WTC11 (cell line): ENCODE results near the gene SLAMF7. TPM values are rescaled to one million over a fixed set of nuclear protein-coding genes. Genes with fewer than 3 reads are reported as not detected.

Experiments
- ATAC-seq: fragments of 200-7000 bp; cut with Tn5 transposase; 2 replicates; pipeline ENCODE4 v1.10.0; 2021; ENCODE audit warnings: mild to moderate bottlenecking, moderate library complexity
- CTCF ChIA-PET: fragments of 300-600 bp; sonication (Branson Sonifier 250); formaldehyde crosslinking; loops from one replicate; lab custom pipeline; 2021; ENCODE audit warnings: antibody characterized with exemption; lab: Charles Lee
- POLR2A ChIA-PET: fragments of 350-600 bp; sonication (Branson Sonifier 250); formaldehyde crosslinking; loops from one replicate; lab custom pipeline; 2021; ENCODE audit warnings: antibody characterized with exemption; lab: Charles Lee
- DNase-seq: peaks from one replicate; pipeline ENCODE4 v3.0.0; 2021; ENCODE audit warnings: low spot score
- H3K27ac Mint-ChIP-seq: 2 replicates; pipeline ENCODE4 v1.8.0; 2021; ENCODE audit warnings: mixed read lengths
- H3K27me3 Mint-ChIP-seq: 2 replicates; pipeline ENCODE4 v1.8.0; 2021; ENCODE audit warnings: low read depth, mild to moderate bottlenecking, moderate library complexity, mixed read lengths
- H3K36me3 Mint-ChIP-seq: 2 replicates; pipeline ENCODE4 v1.8.0; 2021; ENCODE audit warnings: mixed read lengths
- H3K4me1 Mint-ChIP-seq: 2 replicates; pipeline ENCODE4 v1.8.0; 2022; ENCODE audit warnings: mixed read lengths
- H3K4me3 Mint-ChIP-seq: 2 replicates; pipeline ENCODE4 v1.8.0; 2021; ENCODE audit warnings: mild to moderate bottlenecking, moderate library complexity, mixed read lengths
- H3K9me3 Mint-ChIP-seq: 2 replicates; pipeline ENCODE4 v1.8.0; 2021; ENCODE audit warnings: mixed read lengths
- ELF4 ChIP-seq: sonication (generic); formaldehyde crosslinking; IDR thresholded peaks from 2 replicates; pipeline ENCODE4 v1.8.1; 2022; ENCODE audit warnings: low read depth, mild to moderate bottlenecking, moderate library complexity, missing genetic modification reagents
- FOXP1 ChIP-seq: sonication (generic); formaldehyde crosslinking; IDR thresholded peaks from 2 replicates; pipeline ENCODE4 v1.8.0; 2022; ENCODE audit warnings: missing genetic modification reagents, mild to moderate bottlenecking, moderate library complexity, borderline replicate concordance
- GABPB1 ChIP-seq: sonication (generic); formaldehyde crosslinking; IDR thresholded peaks from 2 replicates; pipeline ENCODE4 v1.8.1; 2023; ENCODE audit warnings: mild to moderate bottlenecking, missing genetic modification reagents
- HMGA2 ChIP-seq: fragments of 250-450 bp; sonication (Bioruptor Pico); IDR thresholded peaks from 2 replicates; pipeline ENCODE4 v1.4.0; 2021; ENCODE audit warnings: mild to moderate bottlenecking, moderate library complexity
- MLX ChIP-seq: sonication (generic); formaldehyde crosslinking; IDR thresholded peaks from 2 replicates; pipeline ENCODE4 v1.8.1; 2023; ENCODE audit warnings: mild to moderate bottlenecking, missing genetic modification reagents, moderate library complexity
- MXD4 ChIP-seq: fragments of 250-450 bp; sonication (Bioruptor Pico); IDR thresholded peaks from 2 replicates; pipeline ENCODE4 v1.8.0; 2021; ENCODE audit warnings: mild to moderate bottlenecking, moderate library complexity, borderline replicate concordance
- NR1H2 ChIP-seq: sonication (generic); formaldehyde crosslinking; IDR thresholded peaks from 2 replicates; pipeline ENCODE4 v1.9.0; 2021; ENCODE audit warnings: mild to moderate bottlenecking, moderate library complexity, missing genetic modification reagents
- SOX15 ChIP-seq: fragments of 250-450 bp; sonication (Bioruptor Pico); IDR thresholded peaks from 2 replicates; pipeline ENCODE4 v1.9.0; 2021; ENCODE audit warnings: mild to moderate bottlenecking
- SP1 ChIP-seq: sonication (generic); formaldehyde crosslinking; conservative IDR thresholded peaks from 2 replicates; pipeline ENCODE4 v1.8.1; 2022; ENCODE audit warnings: missing genetic modification reagents
- ZBTB21 ChIP-seq: sonication (generic); formaldehyde crosslinking; IDR thresholded peaks from 2 replicates; pipeline ENCODE4 v1.8.1; 2023; ENCODE audit warnings: mild to moderate bottlenecking, missing genetic modification reagents, borderline replicate concordance
- ZNF219 ChIP-seq: sonication (generic); formaldehyde crosslinking; IDR thresholded peaks from 2 replicates; pipeline ENCODE4 v1.8.0; 2023; ENCODE audit warnings: missing genetic modification reagents, mild to moderate bottlenecking, borderline replicate concordance
- ZNF232 ChIP-seq: sonication (generic); formaldehyde crosslinking; IDR thresholded peaks from 2 replicates; pipeline ENCODE4 v1.8.0; 2022; ENCODE audit warnings: mild to moderate bottlenecking, missing genetic modification reagents
- ZNF263 ChIP-seq: sonication (generic); formaldehyde crosslinking; IDR thresholded peaks from 2 replicates; pipeline ENCODE4 v1.8.1; 2022; ENCODE audit warnings: low read depth, mild to moderate bottlenecking, moderate library complexity, missing genetic modification reagents
- ZNF317 ChIP-seq: sonication (generic); formaldehyde crosslinking; IDR thresholded peaks from 2 replicates; pipeline ENCODE4 v1.8.1; 2023; ENCODE audit warnings: low read depth, mild to moderate bottlenecking, moderate library complexity, missing genetic modification reagents, borderline replicate concordance
- ZNF423 ChIP-seq: fragments of 250-450 bp; sonication (Bioruptor Pico); IDR thresholded peaks from 2 replicates; pipeline ENCODE4 v2.1.2; 2022; ENCODE audit warnings: mild to moderate bottlenecking, moderate library complexity
- ZNF671 ChIP-seq: fragments of 250-450 bp; sonication (Bioruptor Pico); IDR thresholded peaks from 2 replicates; pipeline ENCODE4 v1.8.0; 2021; ENCODE audit warnings: mild to moderate bottlenecking
- total RNA-seq: library from RNA; stranded (reverse); gene quantifications from 3 replicates; pipeline ENCODE4 v1.2.3, GENCODE V29; 2021
- TF ChIP-seq, protein P1 (sequence below): sonication (generic); formaldehyde crosslinking; IDR thresholded peaks from 2 replicates; pipeline ENCODE4 v1.8.0; 2023; ENCODE audit warnings: mild to moderate bottlenecking, missing genetic modification reagents
- TF ChIP-seq, protein P2 (sequence below): fragments of 250-450 bp; sonication (Bioruptor Pico); IDR thresholded peaks from 2 replicates; pipeline ENCODE4 v2.1.2; 2022; ENCODE audit warnings: mild to moderate bottlenecking, moderate library complexity
- TF ChIP-seq, protein P3 (sequence below): fragments of 250-450 bp; sonication (Bioruptor Pico); IDR thresholded peaks from 2 replicates; pipeline ENCODE4 v1.9.0; 2021; ENCODE audit warnings: mild to moderate bottlenecking
- TF ChIP-seq, protein P4 (sequence below): sonication (generic); formaldehyde crosslinking; IDR thresholded peaks from 2 replicates; pipeline ENCODE4 v1.8.0; 2022; ENCODE audit warnings: mild to moderate bottlenecking, missing genetic modification reagents
- TF ChIP-seq, protein P5 (sequence below): fragments of 200-600 bp; IDR thresholded peaks from 2 replicates; pipeline ENCODE4 v1.8.0; 2022; ENCODE audit warnings: antibody characterized with exemption
- TF ChIP-seq, protein P6 (sequence below): sonication (generic); formaldehyde crosslinking; IDR thresholded peaks from 2 replicates; pipeline ENCODE4 v1.8.1; 2022; ENCODE audit warnings: mild to moderate bottlenecking, moderate library complexity, missing genetic modification reagents

SLAMF7 gene
- total RNA-seq, 1 experiment from 2014 or later, result 0.15 TPM

DNA sequence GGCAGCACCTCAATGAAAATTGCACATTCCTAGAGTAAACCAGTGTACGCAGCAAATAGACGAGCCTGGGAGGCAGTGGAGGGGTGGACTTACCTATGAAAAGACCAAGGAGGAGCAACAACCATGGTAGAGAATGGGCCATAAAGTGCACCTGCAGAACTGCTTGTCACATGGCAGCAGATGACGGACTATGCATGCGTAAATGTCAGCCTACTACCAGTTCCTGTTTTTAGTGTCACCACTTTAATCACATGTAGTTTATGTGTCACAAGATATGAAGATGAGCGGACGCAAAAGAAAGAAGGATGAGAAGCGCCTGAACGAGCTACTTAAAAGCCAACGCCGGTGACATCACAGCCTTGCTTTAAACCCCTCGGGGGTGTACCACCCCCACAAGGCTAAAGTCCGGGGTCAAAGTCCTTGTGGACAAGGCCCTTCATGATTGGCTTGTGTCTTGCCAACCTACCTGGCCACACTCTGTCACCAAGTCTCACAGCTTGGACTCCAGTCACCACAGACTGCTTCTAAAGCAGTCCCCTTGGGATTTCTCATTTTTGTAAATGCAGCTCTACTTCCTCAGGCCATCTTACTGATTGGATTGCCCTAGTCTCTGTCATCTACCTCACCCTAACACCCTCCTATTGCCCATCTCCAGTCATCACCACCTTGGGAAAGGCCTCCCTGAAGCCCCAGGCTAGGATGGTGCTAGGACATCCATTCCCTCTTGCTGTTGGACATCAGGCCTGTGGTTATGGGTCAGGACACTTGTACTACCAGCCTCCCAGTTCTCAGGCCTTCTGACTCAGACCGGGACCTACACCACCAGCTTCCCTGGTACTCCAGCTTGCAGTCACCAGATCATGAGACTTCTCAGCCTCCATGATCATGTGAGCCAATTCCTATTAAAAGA, 50.9 kb downstream of the SLAMF7 start (continued):
- TF ChIP-seq FOXP1 (CRISPR knock-in tag), result no peak
- TF ChIP-seq ZBTB21 (CRISPR knock-in tag), result no peak
- no peak for TF ChIP-seq GABPB1 (CRISPR knock-in tag)

- POLR2A ChIA-PET, result no interaction called here
- Mint-ChIP-seq H3K27me3 (no peaks in the 10 kb centered on the region), H3K36me3 (no peaks in the 10 kb centered on the region), H3K4me1 (no peaks in the 10 kb centered on the region), H3K4me3 (no peak overlapping the region), H3K9me3 (peaks cover 9% of the 10 kb centered on the region), H3K27ac (no peak overlapping the region)
- CTCF ChIA-PET, result interaction anchor here (0.6 to 1.3 kb wide), 2 partner anchors 15 to 246 kb away, joined by 5 to 7 read pairs; no protein-coding TSS in a partner anchor
- TF ChIP-seq SOX15 (CRISPR knock-in tag) (no peak), ZNF263 (CRISPR knock-in tag) (no peak), MXD4 (CRISPR knock-in tag) (no peak), ZBTB21 (CRISPR knock-in tag) (no peak)
- DNase-seq (no peak), ATAC-seq (no peak)
Measured at GRCh38 chr1:160794376-160794775, 55.3 kb downstream of the SLAMF7 start.

DNA sequence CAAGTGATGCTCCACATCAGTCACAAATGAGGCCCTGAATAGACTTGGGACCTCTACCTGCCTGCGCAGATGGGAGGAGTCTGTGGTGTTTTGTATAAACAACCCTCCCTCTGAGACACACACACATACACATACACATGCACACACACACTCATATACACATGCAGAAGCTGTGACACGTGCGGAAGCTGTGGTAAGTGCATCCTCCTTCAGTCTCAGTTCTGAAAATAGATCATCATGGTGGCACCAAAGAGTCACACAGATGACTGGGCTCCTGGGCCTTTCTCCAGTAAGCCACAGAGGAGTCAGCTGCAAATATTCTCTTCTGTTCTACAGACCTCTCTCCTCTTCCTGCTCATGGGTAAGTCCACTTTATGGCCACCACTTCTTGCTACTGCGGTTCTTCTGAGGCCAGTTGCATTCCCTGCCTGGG, 56.9 kb downstream of the SLAMF7 start, which contains the start of gene LY9:
TSS of gene LY9 (plus strand) at position 224 of the 433 bp plus-strand sequence. CDS start at position 238, 14 bp downstream.
- POLR2A ChIA-PET, result no interaction called here
- H3K27ac Mint-ChIP-seq, result no peak within 1 kb of the TSS
- DNase-seq, result no peak
- CTCF ChIA-PET, result interaction anchor here (0.8 to 2.2 kb wide), 4 partner anchors 15 to 158 kb away, joined by 3 to 8 read pairs (median 4); partner anchors contain the start of gene ITLN2
- H3K9me3 Mint-ChIP-seq, result peaks cover 9% of the 10 kb centered on the region
- H3K4me3 Mint-ChIP-seq, result no peak within 1 kb of the TSS
- no peaks in the 10 kb centered on the region for H3K4me1 Mint-ChIP-seq
- no peaks in the 10 kb centered on the region for H3K36me3 Mint-ChIP-seq
- ATAC-seq, result no peak
- H3K27me3 Mint-ChIP-seq, result no peaks in the 10 kb centered on the region
- TF ChIP-seq, protein P1, sequence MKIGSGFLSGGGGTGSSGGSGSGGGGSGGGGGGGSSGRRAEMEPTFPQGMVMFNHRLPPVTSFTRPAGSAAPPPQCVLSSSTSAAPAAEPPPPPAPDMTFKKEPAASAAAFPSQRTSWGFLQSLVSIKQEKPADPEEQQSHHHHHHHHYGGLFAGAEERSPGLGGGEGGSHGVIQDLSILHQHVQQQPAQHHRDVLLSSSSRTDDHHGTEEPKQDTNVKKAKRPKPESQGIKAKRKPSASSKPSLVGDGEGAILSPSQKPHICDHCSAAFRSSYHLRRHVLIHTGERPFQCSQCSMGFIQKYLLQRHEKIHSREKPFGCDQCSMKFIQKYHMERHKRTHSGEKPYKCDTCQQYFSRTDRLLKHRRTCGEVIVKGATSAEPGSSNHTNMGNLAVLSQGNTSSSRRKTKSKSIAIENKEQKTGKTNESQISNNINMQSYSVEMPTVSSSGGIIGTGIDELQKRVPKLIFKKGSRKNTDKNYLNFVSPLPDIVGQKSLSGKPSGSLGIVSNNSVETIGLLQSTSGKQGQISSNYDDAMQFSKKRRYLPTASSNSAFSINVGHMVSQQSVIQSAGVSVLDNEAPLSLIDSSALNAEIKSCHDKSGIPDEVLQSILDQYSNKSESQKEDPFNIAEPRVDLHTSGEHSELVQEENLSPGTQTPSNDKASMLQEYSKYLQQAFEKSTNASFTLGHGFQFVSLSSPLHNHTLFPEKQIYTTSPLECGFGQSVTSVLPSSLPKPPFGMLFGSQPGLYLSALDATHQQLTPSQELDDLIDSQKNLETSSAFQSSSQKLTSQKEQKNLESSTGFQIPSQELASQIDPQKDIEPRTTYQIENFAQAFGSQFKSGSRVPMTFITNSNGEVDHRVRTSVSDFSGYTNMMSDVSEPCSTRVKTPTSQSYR (CRISPR knock-in tag), result no peak
- TF ChIP-seq, protein P2, sequence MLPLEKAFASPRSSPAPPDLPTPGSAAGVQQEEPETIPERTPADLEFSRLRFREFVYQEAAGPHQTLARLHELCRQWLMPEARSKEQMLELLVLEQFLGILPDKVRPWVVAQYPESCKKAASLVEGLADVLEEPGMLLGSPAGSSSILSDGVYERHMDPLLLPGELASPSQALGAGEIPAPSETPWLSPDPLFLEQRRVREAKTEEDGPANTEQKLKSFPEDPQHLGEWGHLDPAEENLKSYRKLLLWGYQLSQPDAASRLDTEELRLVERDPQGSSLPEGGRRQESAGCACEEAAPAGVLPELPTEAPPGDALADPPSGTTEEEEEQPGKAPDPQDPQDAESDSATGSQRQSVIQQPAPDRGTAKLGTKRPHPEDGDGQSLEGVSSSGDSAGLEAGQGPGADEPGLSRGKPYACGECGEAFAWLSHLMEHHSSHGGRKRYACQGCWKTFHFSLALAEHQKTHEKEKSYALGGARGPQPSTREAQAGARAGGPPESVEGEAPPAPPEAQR (CRISPR knock-in tag), result no peak
- TF ChIP-seq, protein P3, sequence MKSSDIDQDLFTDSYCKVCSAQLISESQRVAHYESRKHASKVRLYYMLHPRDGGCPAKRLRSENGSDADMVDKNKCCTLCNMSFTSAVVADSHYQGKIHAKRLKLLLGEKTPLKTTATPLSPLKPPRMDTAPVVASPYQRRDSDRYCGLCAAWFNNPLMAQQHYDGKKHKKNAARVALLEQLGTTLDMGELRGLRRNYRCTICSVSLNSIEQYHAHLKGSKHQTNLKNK (CRISPR knock-in tag), result no peak
- no peak for TF ChIP-seq ZNF423 (CRISPR knock-in tag)
- no peak for TF ChIP-seq ZNF232 (CRISPR knock-in tag)
- no peak for TF ChIP-seq SOX15 (CRISPR knock-in tag)
- TF ChIP-seq NR1H2 (CRISPR knock-in tag), result no peak
- no peak for TF ChIP-seq MLX (CRISPR knock-in tag)
- no peak for TF ChIP-seq ELF4 (CRISPR knock-in tag)
- TF ChIP-seq, protein P4, sequence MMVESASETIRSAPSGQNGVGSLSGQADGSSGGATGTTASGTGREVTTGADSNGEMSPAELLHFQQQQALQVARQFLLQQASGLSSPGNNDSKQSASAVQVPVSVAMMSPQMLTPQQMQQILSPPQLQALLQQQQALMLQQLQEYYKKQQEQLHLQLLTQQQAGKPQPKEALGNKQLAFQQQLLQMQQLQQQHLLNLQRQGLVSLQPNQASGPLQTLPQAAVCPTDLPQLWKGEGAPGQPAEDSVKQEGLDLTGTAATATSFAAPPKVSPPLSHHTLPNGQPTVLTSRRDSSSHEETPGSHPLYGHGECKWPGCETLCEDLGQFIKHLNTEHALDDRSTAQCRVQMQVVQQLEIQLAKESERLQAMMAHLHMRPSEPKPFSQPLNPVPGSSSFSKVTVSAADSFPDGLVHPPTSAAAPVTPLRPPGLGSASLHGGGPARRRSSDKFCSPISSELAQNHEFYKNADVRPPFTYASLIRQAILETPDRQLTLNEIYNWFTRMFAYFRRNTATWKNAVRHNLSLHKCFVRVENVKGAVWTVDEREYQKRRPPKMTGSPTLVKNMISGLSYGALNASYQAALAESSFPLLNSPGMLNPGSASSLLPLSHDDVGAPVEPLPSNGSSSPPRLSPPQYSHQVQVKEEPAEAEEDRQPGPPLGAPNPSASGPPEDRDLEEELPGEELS (CRISPR knock-in tag), result no peak
- TF ChIP-seq ZNF317 (CRISPR knock-in tag), result no peak
- TF ChIP-seq ZNF219 (CRISPR knock-in tag), result no peak
- TF ChIP-seq, protein P5, sequence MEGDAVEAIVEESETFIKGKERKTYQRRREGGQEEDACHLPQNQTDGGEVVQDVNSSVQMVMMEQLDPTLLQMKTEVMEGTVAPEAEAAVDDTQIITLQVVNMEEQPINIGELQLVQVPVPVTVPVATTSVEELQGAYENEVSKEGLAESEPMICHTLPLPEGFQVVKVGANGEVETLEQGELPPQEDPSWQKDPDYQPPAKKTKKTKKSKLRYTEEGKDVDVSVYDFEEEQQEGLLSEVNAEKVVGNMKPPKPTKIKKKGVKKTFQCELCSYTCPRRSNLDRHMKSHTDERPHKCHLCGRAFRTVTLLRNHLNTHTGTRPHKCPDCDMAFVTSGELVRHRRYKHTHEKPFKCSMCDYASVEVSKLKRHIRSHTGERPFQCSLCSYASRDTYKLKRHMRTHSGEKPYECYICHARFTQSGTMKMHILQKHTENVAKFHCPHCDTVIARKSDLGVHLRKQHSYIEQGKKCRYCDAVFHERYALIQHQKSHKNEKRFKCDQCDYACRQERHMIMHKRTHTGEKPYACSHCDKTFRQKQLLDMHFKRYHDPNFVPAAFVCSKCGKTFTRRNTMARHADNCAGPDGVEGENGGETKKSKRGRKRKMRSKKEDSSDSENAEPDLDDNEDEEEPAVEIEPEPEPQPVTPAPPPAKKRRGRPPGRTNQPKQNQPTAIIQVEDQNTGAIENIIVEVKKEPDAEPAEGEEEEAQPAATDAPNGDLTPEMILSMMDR, result no peak
- no peak for TF ChIP-seq ZNF671
- TF ChIP-seq SP1, result no peak
- TF ChIP-seq, protein P6, sequence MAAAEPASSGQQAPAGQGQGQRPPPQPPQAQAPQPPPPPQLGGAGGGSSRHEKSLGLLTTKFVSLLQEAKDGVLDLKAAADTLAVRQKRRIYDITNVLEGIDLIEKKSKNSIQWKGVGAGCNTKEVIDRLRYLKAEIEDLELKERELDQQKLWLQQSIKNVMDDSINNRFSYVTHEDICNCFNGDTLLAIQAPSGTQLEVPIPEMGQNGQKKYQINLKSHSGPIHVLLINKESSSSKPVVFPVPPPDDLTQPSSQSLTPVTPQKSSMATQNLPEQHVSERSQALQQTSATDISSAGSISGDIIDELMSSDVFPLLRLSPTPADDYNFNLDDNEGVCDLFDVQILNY (CRISPR knock-in tag), result no peak
- no peak for TF ChIP-seq HMGA2
